AG10803 (cell line): Measurements from ENCODE around the gene FHAD1.

Experiments used
- DNase-seq: peaks from one replicate; pipeline ENCODE4 v3.0.0; 2010; ENCODE audit warnings: low read depth
- H3K4me3 ChIP-seq: 2 replicates; pipeline ENCODE4 v1.5.1; 2011; ENCODE audit warnings: mild to moderate bottlenecking, low read length, control low read depth
- CTCF ChIP-seq: conservative IDR thresholded peaks from 2 replicates; pipeline ENCODE4 v1.5.1; 2011; ENCODE audit warnings: mild to moderate bottlenecking, low read length, control low read depth, inconsistent platforms

FHAD1 gene

GRCh38 chr1:15258833-15259621 lies 12.0 kb downstream of the FHAD1 start:
- TF ChIP-seq CTCF, result no peak
- no peak overlapping the region for H3K4me3 ChIP-seq
- no peak for DNase-seq

DNA sequence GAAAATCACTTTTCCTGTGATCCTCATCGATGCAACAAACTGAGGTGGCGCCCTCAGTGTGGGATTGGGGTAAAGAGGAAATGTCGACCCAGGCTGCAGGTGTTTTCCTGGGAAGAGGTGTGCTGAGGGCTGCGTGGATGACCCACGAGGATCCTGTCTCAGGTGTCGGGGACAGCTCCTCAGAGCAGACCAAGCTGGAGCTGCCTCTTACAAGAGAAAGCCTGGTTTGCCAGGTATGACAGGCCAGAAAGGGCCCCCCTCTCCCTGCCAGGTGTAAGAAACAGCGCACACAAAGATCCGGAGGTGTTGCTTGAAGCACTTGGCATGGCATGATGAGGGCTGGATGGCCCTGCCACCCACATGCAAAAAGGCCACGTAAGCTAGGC lies 12.6 kb downstream of the FHAD1 start:
- TF ChIP-seq CTCF, result no peak
- no peak for DNase-seq
- H3K4me3 ChIP-seq, result no peak overlapping the region

DNA sequence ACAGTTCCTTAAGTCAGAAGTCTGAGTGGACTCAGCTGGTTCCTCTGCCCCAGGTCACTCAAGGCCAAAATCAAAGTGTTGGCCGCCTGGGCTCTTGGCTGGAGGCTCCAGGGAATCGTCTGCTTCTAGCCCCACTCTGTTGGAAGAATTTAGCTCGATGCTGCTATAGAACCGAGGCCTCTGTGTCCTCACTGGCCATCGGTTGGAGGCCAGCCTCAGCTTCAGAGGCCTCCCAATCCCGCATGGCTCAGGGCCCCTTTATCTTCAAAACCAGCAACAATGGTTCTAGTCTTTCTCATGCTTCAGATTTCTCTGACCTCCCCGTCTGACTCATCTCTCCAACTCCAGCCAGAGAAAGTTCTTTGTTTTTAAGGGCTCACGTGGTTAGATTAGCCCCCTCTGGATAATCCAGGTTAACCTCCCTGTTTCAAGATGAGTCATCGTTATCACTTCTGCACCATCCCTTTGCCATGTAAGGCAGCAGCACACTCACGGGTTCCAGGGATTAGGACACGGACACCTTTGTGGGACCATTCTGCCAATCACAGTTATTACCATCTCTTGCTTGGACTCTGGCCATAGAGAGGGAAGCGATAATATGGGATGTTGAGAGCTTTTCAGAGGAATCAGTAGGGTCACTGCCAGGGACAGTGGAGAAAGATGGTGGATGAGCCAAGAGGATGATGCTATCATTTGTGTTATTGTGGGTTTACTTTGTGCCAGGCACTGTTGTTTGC lies 13.6 kb downstream of the FHAD1 start:
- TF ChIP-seq CTCF, result no peak
- no peak overlapping the region for H3K4me3 ChIP-seq
- DNase-seq, result no peak

- TF ChIP-seq CTCF, result no peak
- no peak overlapping the region for H3K4me3 ChIP-seq
- DNase-seq, result no peak
Observed at GRCh38 chr1:15261155-15262002, 14.4 kb downstream of the FHAD1 start.

DNA sequence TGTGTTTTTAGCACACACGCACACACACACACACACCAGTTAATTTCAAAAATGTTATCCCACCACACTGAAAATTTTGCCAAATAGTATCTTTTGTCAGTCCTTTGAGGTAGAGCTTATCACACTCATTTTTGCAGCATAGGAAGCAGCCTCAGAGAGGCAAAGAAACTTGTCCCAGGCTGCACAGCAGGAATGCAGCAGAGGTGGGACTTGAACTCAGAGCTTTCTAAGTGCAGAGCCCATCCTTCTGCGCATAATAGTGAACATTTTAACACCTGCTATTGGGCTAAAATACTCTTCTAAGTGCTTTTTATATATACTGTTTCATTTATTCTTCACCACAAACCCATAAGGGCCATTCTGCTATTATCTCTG lies 15.0 kb downstream of the FHAD1 start:
- TF ChIP-seq CTCF, result no peak
- no peak for DNase-seq

GRCh38 chr1:15262706-15263105 lies 15.7 kb downstream of the FHAD1 start:
- DNase-seq, result no peak
- H3K4me3 ChIP-seq, result no peak overlapping the region
- TF ChIP-seq CTCF, result no peak

More for the DNA sequence above, 15.0 kb downstream of the FHAD1 start:
- no peak overlapping the region for H3K4me3 ChIP-seq
